B cell (primary cell): Measurements from ENCODE around the gene CDKAL1.

Source experiments
- CTCF ChIP-seq: fragments of 200-600 bp; IDR thresholded peaks from one replicate; pipeline ENCODE4 v1.8.0; 2022; ENCODE audit warnings: antibody characterized with exemption, mild to moderate bottlenecking
- EZH2 ChIP-seq: IDR thresholded peaks from 2 replicates; pipeline ENCODE4 v1.6.1; 2012; ENCODE audit warnings: borderline replicate concordance, low read depth, mild to moderate bottlenecking, moderate library complexity, low read length; ENCODE audit not compliant: insufficient read depth, poor library complexity, severe bottlenecking

GRCh38 chr6:20949138-20949537 is 414.9 kb downstream of the CDKAL1 start:
- TF ChIP-seq CTCF: no peak
- TF ChIP-seq EZH2: no peak
